ENCODE measurements around the gene C6orf132.

GRCh38 chr6:42148058-42148457, 5.6 kb upstream of the C6orf132 start:
- no peak for TF ChIP-seq CTCF (IDR thresholded peaks at IDR 0.05)
- no peak for TF ChIP-seq POLR2A (IDR thresholded peaks at IDR 0.05)
